GM19043 (cell line): ENCODE measurements around the gene MED25.

Source experiments
- ATAC-seq: cut with Tn5 transposase; IDR thresholded peaks from one replicate; pipeline ENCODE4 v1.9.1; 2021; ENCODE audit warnings: low read depth; ENCODE audit not compliant: unreplicated experiment

MED25 gene

GRCh38 chr19:49881672-49882394 is 63.7 kb downstream of the MED25 start:
- ATAC-seq, result no peak

GRCh38 chr19:49882643-49883042 is 64.6 kb downstream of the MED25 start:
- ATAC-seq, result no peak

- ATAC-seq, result no peak
Measured at GRCh38 chr19:49883094-49883493, 65.0 kb downstream of the MED25 start.

GRCh38 chr19:49884109-49884508 is 66.0 kb downstream of the MED25 start:
- ATAC-seq, result no peak

- ATAC-seq, result no peak
Measured at GRCh38 chr19:49884760-49885159, 66.7 kb downstream of the MED25 start.
